Body of pancreas (tissue), 4 donors: ENCODE data around the gene CKLF. TPM values are rescaled to one million over a fixed set of nuclear protein-coding genes. Genes with fewer than 3 reads are reported as not detected.
"Not testable (repeated sequence)": the region's sequence is repeated elsewhere in the genome, so short reads cannot be mapped to it uniquely, and the experiment has no call there.

Experiments
- ATAC-seq: fragments of 150-250 bp; one replicate; pipeline ENCODE4 v1.9.1; 2016
- DNase-seq, 4 donors: peaks; one replicate each; pipeline ENCODE4 v3.0.0-alpha.2; 2019
- H3K27ac ChIP-seq, 4 donors: fragments of 200-600 bp; sonication (generic); 1 replicate in 3 of 4; 2 replicates in 1 of 4; pipeline versions ENCODE4 v1.5.1 to v1.6.1; 2016 to 2019; ENCODE audit warnings: mild to moderate bottlenecking in 1 of 4, mixed read lengths in 1 of 4, moderate library complexity in 1 of 4
- H3K27me3 ChIP-seq, 2 donors: fragments of 200-600 bp; sonication (generic); one replicate each; pipeline ENCODE4 v1.6.0; 2016; ENCODE audit warnings: mild to moderate bottlenecking in 1 of 2
- H3K36me3 ChIP-seq, 2 donors: fragments of 200-600 bp; sonication (generic); replicated peaks in 1 of 2; 2 replicates each; pipeline ENCODE4 v1.5.1; 2016; ENCODE audit warnings: low read depth in 2 of 2; ENCODE audit not compliant: insufficient read depth in 1 of 2
- H3K4me1 ChIP-seq: fragments of 200-600 bp; sonication (generic); one replicate; pipeline ENCODE4 v1.6.0; 2016
- H3K4me3 ChIP-seq, 2 donors: fragments of 200-600 bp; sonication (generic); 1 replicate in 1 of 2; 2 replicates in 1 of 2; pipeline ENCODE4 v1.5.1; 2016 to 2019
- H3K9me3 ChIP-seq, 3 donors: fragments of 200-600 bp; sonication (generic); 1 replicate in 2 of 3; 2 replicates in 1 of 3; pipeline ENCODE4 v1.5.1; 2016
- POLR2A ChIP-seq, 3 donors: fragments of 450-650 bp; IDR thresholded peaks; one replicate each; pipeline ENCODE4 v1.6.1; 2016; ENCODE audit warnings: antibody characterized with exemption in 3 of 3, mild to moderate bottlenecking in 2 of 3
- WGBS, 2 donors: methylation state at CpG; one replicate each; pipeline ENCODE4 v1.1.5; 2017; 5-methylcytosine and 5-hydroxymethylcytosine counted together
- intact Hi-C: fragments of 100-400 bp; cut with DNase I; formaldehyde crosslinking; loops from one replicate; pipeline ENCODE4 v1.15.1; 2023
- total RNA-seq, 2 donors: library from RNA; depleted of rRNA; stranded (reverse); fragments of >200 nt; gene quantifications; one replicate each; pipeline ENCODE4 v1.1.0, GENCODE V29; 2016
- TF ChIP-seq, protein P1 (sequence below), 7 experiments: fragments of 450-650 bp in 4 of 7; fragments of 200-600 bp in 3 of 7; sonication (generic) in 3 of 7; IDR thresholded peaks; one replicate each; pipeline ENCODE4 v1.5.1; 2016 to 2019; ENCODE audit warnings: antibody characterized with exemption in 7 of 7

CKLF gene
- total RNA-seq, 2 donors from 2014 or later: 33.5 TPM; not detected in 1

DNA sequence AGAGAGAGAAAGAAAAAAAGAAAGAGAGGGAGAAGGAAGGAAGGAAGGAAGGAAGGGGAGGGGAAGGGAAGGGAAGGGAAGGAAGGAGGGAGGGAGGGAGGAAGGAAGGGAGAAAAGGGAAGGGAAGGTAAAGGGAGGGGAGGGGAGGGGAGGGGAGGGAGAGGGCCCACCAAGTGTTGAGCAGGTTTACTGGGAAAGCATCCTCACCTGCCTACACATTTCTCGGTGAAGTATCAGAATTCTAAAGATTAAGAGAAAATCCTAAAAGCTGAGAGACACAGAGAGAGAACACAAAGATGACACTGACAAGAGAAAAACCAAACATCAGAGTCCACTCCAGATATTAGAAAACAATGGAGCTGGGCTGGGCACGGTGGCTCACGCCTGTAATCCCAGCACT lies 39.9 kb downstream of the CKLF start:
- ATAC-seq: no peak
- no peak for DNase-seq
- Histone ChIP-seq H3K36me3 (no peaks in the 10 kb centered on the region), H3K27me3 (no peaks in the 10 kb centered on the region), H3K9me3 (no peaks in the 10 kb centered on the region), H3K4me1 (no peaks in the 10 kb centered on the region), H3K27ac (no peak overlapping the region), H3K4me3 (no peak overlapping the region)
- 83 to 97% methylated on average over 3 of the region's 3 CpGs for WGBS, 2 donors
- intact Hi-C loops: no loop called here
- TF ChIP-seq POLR2A (IDR thresholded peaks at IDR 0.05): no peak
- TF ChIP-seq, protein P1, sequence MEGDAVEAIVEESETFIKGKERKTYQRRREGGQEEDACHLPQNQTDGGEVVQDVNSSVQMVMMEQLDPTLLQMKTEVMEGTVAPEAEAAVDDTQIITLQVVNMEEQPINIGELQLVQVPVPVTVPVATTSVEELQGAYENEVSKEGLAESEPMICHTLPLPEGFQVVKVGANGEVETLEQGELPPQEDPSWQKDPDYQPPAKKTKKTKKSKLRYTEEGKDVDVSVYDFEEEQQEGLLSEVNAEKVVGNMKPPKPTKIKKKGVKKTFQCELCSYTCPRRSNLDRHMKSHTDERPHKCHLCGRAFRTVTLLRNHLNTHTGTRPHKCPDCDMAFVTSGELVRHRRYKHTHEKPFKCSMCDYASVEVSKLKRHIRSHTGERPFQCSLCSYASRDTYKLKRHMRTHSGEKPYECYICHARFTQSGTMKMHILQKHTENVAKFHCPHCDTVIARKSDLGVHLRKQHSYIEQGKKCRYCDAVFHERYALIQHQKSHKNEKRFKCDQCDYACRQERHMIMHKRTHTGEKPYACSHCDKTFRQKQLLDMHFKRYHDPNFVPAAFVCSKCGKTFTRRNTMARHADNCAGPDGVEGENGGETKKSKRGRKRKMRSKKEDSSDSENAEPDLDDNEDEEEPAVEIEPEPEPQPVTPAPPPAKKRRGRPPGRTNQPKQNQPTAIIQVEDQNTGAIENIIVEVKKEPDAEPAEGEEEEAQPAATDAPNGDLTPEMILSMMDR (IDR thresholded peaks at IDR 0.05): no peak

DNA sequence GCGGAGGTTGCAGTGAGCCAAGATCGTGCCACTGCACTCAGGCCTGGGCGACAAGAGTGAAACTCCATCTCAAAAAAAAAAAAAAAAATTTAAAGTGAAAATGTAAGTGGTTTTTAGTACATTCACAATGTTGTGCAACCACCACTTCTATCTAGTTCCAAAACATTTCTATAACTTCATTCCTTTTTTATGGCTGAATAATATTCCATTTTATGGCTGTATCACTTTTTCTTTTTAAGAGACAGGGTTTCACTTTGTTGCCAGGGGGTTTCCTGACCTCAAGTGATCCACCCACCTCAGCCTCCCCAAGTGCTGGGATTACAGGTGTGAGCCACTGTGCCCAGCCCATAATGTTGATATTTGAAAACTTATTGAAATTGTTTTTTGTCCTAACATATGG lies 40.4 kb downstream of the CKLF start:
- 96 to 100% methylated on average over 3 of the region's 3 CpGs for WGBS, 2 donors
- no peaks in the 10 kb centered on the region for H3K4me1 ChIP-seq

DNA sequence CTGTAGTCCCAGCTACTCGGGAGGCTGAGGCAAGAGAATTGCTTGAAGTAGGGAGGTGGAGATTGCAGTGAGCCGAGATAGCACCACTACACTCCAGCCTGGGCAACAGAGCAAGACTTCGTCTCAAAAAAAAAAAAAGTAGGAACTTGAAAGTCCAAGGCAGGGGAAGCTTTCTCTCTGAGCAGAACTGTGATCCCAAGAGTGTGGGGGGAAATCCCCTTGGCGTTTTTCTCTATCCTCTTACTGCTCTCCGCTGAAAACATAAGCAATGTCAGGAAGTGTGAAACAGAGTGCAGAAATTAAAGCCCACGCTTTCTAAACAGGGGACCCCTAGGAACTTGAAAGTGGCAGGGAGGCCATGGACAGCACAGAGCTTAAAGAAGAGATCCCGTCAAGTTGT lies 42.4 kb downstream of the CKLF start:
- WGBS, 2 donors: 76 to 86% methylated on average over 7 of the region's 7 CpGs
- Histone ChIP-seq H3K9me3 (no peaks in the 10 kb centered on the region), H3K36me3 (no peaks in the 10 kb centered on the region), H3K27me3 (no peaks in the 10 kb centered on the region), H3K4me1 (no peaks in the 10 kb centered on the region), H3K4me3 (no peak overlapping the region), H3K27ac (no peak overlapping the region)
- intact Hi-C loops: no loop called here
- ATAC-seq (no peak), DNase-seq (no peak)
- TF ChIP-seq, protein P1 (IDR thresholded peaks at IDR 0.05): no peak
- TF ChIP-seq POLR2A (IDR thresholded peaks at IDR 0.05): no peak

More for the DNA sequence above, 40.4 kb downstream of the CKLF start:
- DNase-seq (no peak), ATAC-seq (no peak)
- H3K9me3 ChIP-seq: no peaks in the 10 kb centered on the region
- intact Hi-C loops: no loop called here
- H3K27me3 ChIP-seq: no peaks in the 10 kb centered on the region
- no peaks in the 10 kb centered on the region for H3K36me3 ChIP-seq
- TF ChIP-seq POLR2A (IDR thresholded peaks at IDR 0.05): no peak
- TF ChIP-seq, protein P1 (IDR thresholded peaks at IDR 0.05): no peak
- no peak overlapping the region for H3K4me3 ChIP-seq
- H3K27ac ChIP-seq: no peak overlapping the region

DNA sequence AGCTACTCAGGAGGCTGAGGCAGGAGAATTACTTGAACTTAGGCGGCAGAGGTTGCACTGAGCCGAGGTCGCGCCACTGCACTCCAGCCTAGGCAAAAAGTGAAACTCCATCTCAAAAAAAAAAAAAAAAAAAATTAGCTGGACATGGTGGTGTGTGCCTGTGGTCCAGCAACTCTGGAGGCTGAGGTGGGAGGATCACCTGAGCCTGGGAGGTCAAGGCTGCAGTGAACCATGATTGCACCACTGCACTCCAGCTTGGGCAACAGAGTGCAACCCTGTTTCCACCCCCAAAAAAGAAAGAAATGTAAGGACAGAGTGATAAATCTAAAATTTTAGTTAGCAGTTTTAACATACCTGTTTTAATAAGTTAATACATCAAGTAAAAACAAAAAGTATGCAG lies 44.2 kb downstream of the CKLF start:
- DNase-seq, H3K36me3 ChIP-seq, ATAC-seq, H3K27ac ChIP-seq, H3K27me3 ChIP-seq, H3K4me1 ChIP-seq, intact Hi-C loops, H3K9me3 ChIP-seq, H3K4me3 ChIP-seq: not testable (repeated sequence)
- WGBS, 2 donors: 98 to 100% methylated on average over 4 of the region's 4 CpGs

DNA sequence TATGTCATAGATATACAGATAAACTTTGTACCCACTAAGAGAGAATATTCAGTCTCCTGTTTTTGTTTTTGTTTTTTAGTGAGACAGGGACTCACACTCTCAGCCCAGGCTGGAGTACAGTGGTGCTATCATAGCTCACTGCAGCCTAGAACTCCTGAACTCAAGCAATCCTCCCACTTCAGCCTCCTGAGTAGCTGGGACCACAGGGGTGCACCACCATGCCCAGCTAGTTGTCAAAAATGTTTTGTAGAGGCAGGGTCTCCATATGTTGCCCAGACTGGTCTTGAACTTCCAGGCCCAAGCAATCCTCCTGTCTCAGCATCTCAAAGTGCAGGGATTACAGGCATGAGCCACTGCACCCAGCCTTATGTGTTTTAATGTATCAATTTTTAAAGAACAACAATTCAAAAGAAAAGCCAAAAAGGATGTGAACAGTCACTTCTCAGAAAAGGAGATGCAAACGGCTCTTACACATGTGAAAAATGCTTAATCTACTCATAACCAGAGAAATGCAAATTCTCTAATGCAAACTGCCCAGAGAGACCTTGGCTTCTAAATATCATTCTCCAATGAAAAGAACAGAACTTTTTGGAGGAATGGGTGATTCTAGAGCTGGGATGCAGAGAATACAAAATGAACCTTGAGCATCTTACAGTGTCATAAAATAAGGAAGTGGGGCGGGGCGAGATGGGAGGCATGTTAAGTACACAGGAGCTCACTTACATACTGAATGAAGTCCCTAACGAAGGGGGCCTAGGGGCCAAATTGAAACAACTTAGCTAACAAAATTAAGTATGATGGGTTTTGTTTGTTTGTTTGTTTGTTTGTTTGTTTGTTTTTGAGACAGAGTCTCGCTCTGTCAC lies 44.8 kb downstream of the CKLF start:
- TF ChIP-seq, protein P1 (IDR thresholded peaks at IDR 0.05): no peak
- TF ChIP-seq POLR2A (IDR thresholded peaks at IDR 0.05): no peak
- no peaks in the 10 kb centered on the region for H3K27me3 ChIP-seq
- H3K36me3 ChIP-seq: no peaks in the 10 kb centered on the region
- WGBS, 2 donors: 81 to 83% methylated on average over 5 of the region's 5 CpGs
- ATAC-seq: no peak
- no peaks in the 10 kb centered on the region for H3K4me1 ChIP-seq
- no peaks in the 10 kb centered on the region for H3K9me3 ChIP-seq
- intact Hi-C loops: no loop called here
- H3K27ac ChIP-seq: no peak overlapping the region
- no peak overlapping the region for H3K4me3 ChIP-seq
- DNase-seq: no peak
